Measurements from ENCODE around the gene KLRG1.

The KLRG1 gene

GRCh38 chr12:8985213-8985754, 4.1 kb upstream of the KLRG1 start:
- 91 to 95% methylated on average over 1 of the region's 1 CpG for WGBS, 2 experiments
- Histone ChIP-seq H3K4me1 (ENCODE audit: control insufficient read depth, insufficient read depth, low read length) (no peaks in the 10 kb centered on the region), H3K27ac (ENCODE audit: insufficient read depth, low read depth, low read length, poor library complexity, severe bottlenecking) (no peak overlapping the region), H3K4me3 (ENCODE audit: insufficient read depth, low read depth, low read length) (no peak overlapping the region), H3K9me3 (ENCODE audit: control insufficient read depth, low read length) (no peaks in the 10 kb centered on the region), H3K27me3 (ENCODE audit: control insufficient read depth, insufficient read depth, low read length, poor library complexity, severe bottlenecking) (no peaks in the 10 kb centered on the region), H3K36me3 (ENCODE audit: control insufficient read depth, insufficient read depth, low read length) (no peaks in the 10 kb centered on the region)

GRCh38 chr12:8987163-8987562, 2.2 kb upstream of the KLRG1 start:
- no peaks in the 10 kb centered on the region for H3K9me3 ChIP-seq (ENCODE audit: control insufficient read depth, low read length)
- no peaks in the 10 kb centered on the region for H3K27me3 ChIP-seq (ENCODE audit: control insufficient read depth, insufficient read depth, low read length, poor library complexity, severe bottlenecking)
- H3K4me3 ChIP-seq (ENCODE audit: insufficient read depth, low read depth, low read length): no peak overlapping the region
- H3K36me3 ChIP-seq (ENCODE audit: control insufficient read depth, insufficient read depth, low read length): no peaks in the 10 kb centered on the region
- no peaks in the 10 kb centered on the region for H3K4me1 ChIP-seq (ENCODE audit: control insufficient read depth, insufficient read depth, low read length)
- H3K27ac ChIP-seq (ENCODE audit: insufficient read depth, low read depth, low read length, poor library complexity, severe bottlenecking): no peak overlapping the region

- no peaks in the 10 kb centered on the region for H3K9me3 ChIP-seq (ENCODE audit: control insufficient read depth, low read length)
- no peak overlapping the region for H3K27ac ChIP-seq (ENCODE audit: insufficient read depth, low read depth, low read length, poor library complexity, severe bottlenecking)
- no peaks in the 10 kb centered on the region for H3K4me1 ChIP-seq (ENCODE audit: control insufficient read depth, insufficient read depth, low read length)
- no peaks in the 10 kb centered on the region for H3K36me3 ChIP-seq (ENCODE audit: control insufficient read depth, insufficient read depth, low read length)
- WGBS, 2 experiments: 96 to 100% methylated on average over 1 of the region's 1 CpG
- H3K27me3 ChIP-seq (ENCODE audit: control insufficient read depth, insufficient read depth, low read length, poor library complexity, severe bottlenecking): no peaks in the 10 kb centered on the region
- no peak overlapping the region for H3K4me3 ChIP-seq (ENCODE audit: insufficient read depth, low read depth, low read length)
Measured at GRCh38 chr12:8987685-8988084, 1.7 kb upstream of the KLRG1 start.

DNA sequence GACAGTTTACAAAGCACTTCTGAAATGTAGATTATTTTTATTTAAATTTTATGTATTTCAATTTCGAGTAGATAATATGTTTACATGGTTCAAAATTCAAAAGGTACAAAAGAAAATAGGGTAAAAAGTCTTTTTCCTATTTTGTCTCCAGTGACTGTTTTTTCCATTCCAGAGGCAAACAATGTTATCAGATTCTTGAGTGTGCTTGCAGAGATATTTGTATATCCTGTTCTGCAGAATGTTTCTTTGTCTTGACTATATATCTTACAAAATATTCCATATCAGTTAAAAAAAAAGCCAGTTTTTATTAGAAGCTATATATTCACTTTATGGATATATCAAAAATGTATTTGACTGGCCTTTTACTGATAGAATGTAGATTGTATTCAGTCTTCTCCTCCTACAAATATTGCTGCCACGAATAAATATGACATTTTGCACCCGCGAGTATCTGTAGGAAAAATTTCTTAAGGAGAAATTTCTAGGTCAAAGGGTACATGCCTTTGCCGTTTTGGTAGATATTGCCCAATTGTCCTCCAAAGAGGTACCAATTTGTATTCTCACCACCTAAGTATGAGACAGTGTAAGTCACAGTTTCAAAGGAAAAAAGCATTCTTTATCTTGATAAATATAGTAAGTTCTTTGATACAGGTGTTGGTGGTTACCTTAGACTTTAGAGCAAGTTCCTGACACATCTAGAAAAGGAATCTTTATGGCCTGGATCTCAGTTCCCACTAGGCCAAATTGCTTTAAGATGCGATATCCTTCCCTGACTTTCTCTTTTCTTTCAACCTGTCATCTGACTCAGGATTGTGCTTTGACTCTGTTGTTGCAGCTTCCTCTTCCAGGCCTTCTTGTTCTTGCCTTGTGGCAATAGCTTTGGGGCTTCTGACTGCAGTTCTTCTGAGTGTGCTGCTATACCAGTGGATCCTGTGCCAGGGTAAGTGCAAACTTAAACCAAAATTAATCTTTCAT, 2.3 kb downstream of the KLRG1 start:
- no peaks in the 10 kb centered on the region for H3K27me3 ChIP-seq (ENCODE audit: control insufficient read depth, insufficient read depth, low read length, poor library complexity, severe bottlenecking)
- H3K4me3 ChIP-seq (ENCODE audit: insufficient read depth, low read depth, low read length): no peak overlapping the region
- 89 to 98% methylated on average over 6 of the region's 6 CpGs for WGBS, 2 experiments
- H3K27ac ChIP-seq (ENCODE audit: insufficient read depth, low read depth, low read length, poor library complexity, severe bottlenecking): no peak overlapping the region
- H3K9me3 ChIP-seq (ENCODE audit: control insufficient read depth, low read length): no peaks in the 10 kb centered on the region
- H3K36me3 ChIP-seq (ENCODE audit: control insufficient read depth, insufficient read depth, low read length): no peaks in the 10 kb centered on the region
- no peaks in the 10 kb centered on the region for H3K4me1 ChIP-seq (ENCODE audit: control insufficient read depth, insufficient read depth, low read length)

- Histone ChIP-seq H3K36me3 (ENCODE audit: control insufficient read depth, insufficient read depth, low read length) (no peaks in the 10 kb centered on the region), H3K27ac (ENCODE audit: insufficient read depth, low read depth, low read length, poor library complexity, severe bottlenecking) (no peak overlapping the region), H3K27me3 (ENCODE audit: control insufficient read depth, insufficient read depth, low read length, poor library complexity, severe bottlenecking) (no peaks in the 10 kb centered on the region), H3K9me3 (ENCODE audit: control insufficient read depth, low read length) (no peaks in the 10 kb centered on the region), H3K4me3 (ENCODE audit: insufficient read depth, low read depth, low read length) (no peak overlapping the region), H3K4me1 (ENCODE audit: control insufficient read depth, insufficient read depth, low read length) (no peaks in the 10 kb centered on the region)
- WGBS, 2 experiments: 88 to 93% methylated on average over 3 of the region's 3 CpGs
Measured at GRCh38 chr12:8993827-8994226, 4.5 kb downstream of the KLRG1 start.

- H3K27ac ChIP-seq (ENCODE audit: insufficient read depth, low read depth, low read length, poor library complexity, severe bottlenecking): no peak overlapping the region
- H3K4me3 ChIP-seq (ENCODE audit: insufficient read depth, low read depth, low read length): no peak overlapping the region
- no peaks in the 10 kb centered on the region for H3K4me1 ChIP-seq (ENCODE audit: control insufficient read depth, insufficient read depth, low read length)
- no peaks in the 10 kb centered on the region for H3K9me3 ChIP-seq (ENCODE audit: control insufficient read depth, low read length)
- H3K27me3 ChIP-seq (ENCODE audit: control insufficient read depth, insufficient read depth, low read length, poor library complexity, severe bottlenecking): no peaks in the 10 kb centered on the region
- H3K36me3 ChIP-seq (ENCODE audit: control insufficient read depth, insufficient read depth, low read length): no peaks in the 10 kb centered on the region
- 94 to 95% methylated on average over 4 of the region's 4 CpGs for WGBS, 2 experiments
Measured at GRCh38 chr12:8995021-8995775, 5.9 kb downstream of the KLRG1 start.

- no peaks in the 10 kb centered on the region for H3K36me3 ChIP-seq (ENCODE audit: control insufficient read depth, insufficient read depth, low read length)
- no peak overlapping the region for H3K4me3 ChIP-seq (ENCODE audit: insufficient read depth, low read depth, low read length)
- no peaks in the 10 kb centered on the region for H3K4me1 ChIP-seq (ENCODE audit: control insufficient read depth, insufficient read depth, low read length)
- H3K27me3 ChIP-seq (ENCODE audit: control insufficient read depth, insufficient read depth, low read length, poor library complexity, severe bottlenecking): no peaks in the 10 kb centered on the region
- WGBS, 2 experiments: 98% methylated on average over 5 of the region's 5 CpGs
- no peak overlapping the region for H3K27ac ChIP-seq (ENCODE audit: insufficient read depth, low read depth, low read length, poor library complexity, severe bottlenecking)
- H3K9me3 ChIP-seq (ENCODE audit: control insufficient read depth, low read length): no peaks in the 10 kb centered on the region
Measured at GRCh38 chr12:8996682-8997405, 7.5 kb downstream of the KLRG1 start.

GRCh38 chr12:9001233-9001632, 11.9 kb downstream of the KLRG1 start:
- Histone ChIP-seq H3K9me3 (ENCODE audit: control insufficient read depth, low read length) (no peaks in the 10 kb centered on the region), H3K27ac (ENCODE audit: insufficient read depth, low read depth, low read length, poor library complexity, severe bottlenecking) (no peak overlapping the region)
- 94 to 96% methylated on average over 4 of the region's 4 CpGs for WGBS, 2 experiments

DNA sequence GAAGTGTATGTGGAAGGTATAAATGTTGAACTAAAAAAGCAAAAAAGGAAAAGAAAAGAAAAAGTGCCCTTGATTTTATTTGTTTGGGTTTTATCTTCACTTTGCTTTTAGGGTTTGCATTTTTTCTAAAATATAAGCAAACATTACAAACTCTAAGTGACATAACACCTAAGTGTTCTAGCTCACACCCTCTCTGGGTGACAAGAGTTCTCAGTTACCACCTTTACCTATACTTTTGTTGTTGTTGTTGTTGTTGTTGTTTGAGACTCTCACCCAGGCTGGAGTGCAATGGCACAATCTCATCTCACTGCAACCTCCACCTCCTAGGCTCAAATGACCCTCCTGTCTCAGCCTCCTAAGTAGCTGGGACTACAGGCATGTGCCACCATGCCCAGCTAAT, 13.0 kb downstream of the KLRG1 start:
- Histone ChIP-seq H3K4me3 (ENCODE audit: insufficient read depth, low read depth, low read length) (no peak overlapping the region), H3K4me1 (ENCODE audit: control insufficient read depth, insufficient read depth, low read length) (no peaks in the 10 kb centered on the region), H3K27me3 (ENCODE audit: control insufficient read depth, insufficient read depth, low read length, poor library complexity, severe bottlenecking) (no peaks in the 10 kb centered on the region), H3K36me3 (ENCODE audit: control insufficient read depth, insufficient read depth, low read length) (no peaks in the 10 kb centered on the region), H3K27ac (ENCODE audit: insufficient read depth, low read depth, low read length, poor library complexity, severe bottlenecking) (no peak overlapping the region), H3K9me3 (ENCODE audit: control insufficient read depth, low read length) (no peaks in the 10 kb centered on the region)

More at GRCh38 chr12:9001233-9001632, 11.9 kb downstream of the KLRG1 start:
- no peak overlapping the region for H3K4me3 ChIP-seq (ENCODE audit: insufficient read depth, low read depth, low read length)
- no peaks in the 10 kb centered on the region for H3K36me3 ChIP-seq (ENCODE audit: control insufficient read depth, insufficient read depth, low read length)
- H3K4me1 ChIP-seq (ENCODE audit: control insufficient read depth, insufficient read depth, low read length): no peaks in the 10 kb centered on the region
- no peaks in the 10 kb centered on the region for H3K27me3 ChIP-seq (ENCODE audit: control insufficient read depth, insufficient read depth, low read length, poor library complexity, severe bottlenecking)

- Histone ChIP-seq H3K4me1 (ENCODE audit: control insufficient read depth, insufficient read depth, low read length) (no peaks in the 10 kb centered on the region), H3K4me3 (ENCODE audit: insufficient read depth, low read depth, low read length) (no peak overlapping the region), H3K36me3 (ENCODE audit: control insufficient read depth, insufficient read depth, low read length) (no peaks in the 10 kb centered on the region), H3K27me3 (ENCODE audit: control insufficient read depth, insufficient read depth, low read length, poor library complexity, severe bottlenecking) (no peaks in the 10 kb centered on the region), H3K27ac (ENCODE audit: insufficient read depth, low read depth, low read length, poor library complexity, severe bottlenecking) (no peak overlapping the region), H3K9me3 (ENCODE audit: control insufficient read depth, low read length) (no peaks in the 10 kb centered on the region)
- 89 to 100% methylated on average over 1 to 2 of the region's 2 CpGs for WGBS, 2 experiments
Measured at GRCh38 chr12:9022592-9022991, 33.2 kb downstream of the KLRG1 start.

Data from ectodermal cell (in vitro differentiated cells).